RWPE2 (cell line): ENCODE results near the gene INPP5A.
"Not testable (repeated sequence)": the region's sequence is repeated elsewhere in the genome, so short reads cannot be mapped to it uniquely, and the experiment has no call there.

ENCODE experiments used
- ATAC-seq: fragments of 200-7000 bp; cut with Tn5 transposase; 3 replicates; pipeline ENCODE4 v1.9.1; 2021; ENCODE audit warnings: low read depth
- DNase-seq: peaks from one replicate; pipeline ENCODE4 v3.0.0-alpha.2; 2020; ENCODE audit warnings: low spot score
- H3K27ac ChIP-seq: fragments of 450-650 bp; 2 replicates; pipeline ENCODE4 v1.5.1; 2017; ENCODE audit warnings: mild to moderate bottlenecking; ENCODE audit not compliant: poor library complexity, severe bottlenecking
- H3K27me3 ChIP-seq: fragments of 250-450 bp; sonication (Bioruptor Pico); 2 replicates; pipeline ENCODE4 v1.5.1; 2021; ENCODE audit warnings: mild to moderate bottlenecking, moderate library complexity; ENCODE audit not compliant: insufficient read depth, poor library complexity, severe bottlenecking
- H3K36me3 ChIP-seq: fragments of 250-450 bp; sonication (Bioruptor Pico); 2 replicates; pipeline ENCODE4 v1.5.1; 2020; ENCODE audit warnings: low read depth, mild to moderate bottlenecking, moderate library complexity
- H3K4me1 ChIP-seq: fragments of 250-450 bp; sonication (Bioruptor Pico); 2 replicates; pipeline ENCODE4 v1.5.1; 2021; ENCODE audit warnings: mild to moderate bottlenecking, moderate library complexity; ENCODE audit not compliant: insufficient read depth, poor library complexity, severe bottlenecking
- H3K4me3 ChIP-seq: fragments of 250-450 bp; sonication (Bioruptor Pico); 2 replicates; pipeline ENCODE4 v1.5.1; 2021; ENCODE audit warnings: mild to moderate bottlenecking, moderate library complexity; ENCODE audit not compliant: severe bottlenecking
- H3K9me3 ChIP-seq: fragments of 250-450 bp; sonication (Bioruptor Pico); 2 replicates; pipeline ENCODE4 v1.5.1; 2021; ENCODE audit warnings: mild to moderate bottlenecking, moderate library complexity; ENCODE audit not compliant: severe bottlenecking
- TF ChIP-seq, protein P1 (sequence below): fragments of 450-650 bp; IDR thresholded peaks from one replicate; pipeline ENCODE4 v1.5.1; 2017; ENCODE audit warnings: mild to moderate bottlenecking, moderate library complexity; ENCODE audit not compliant: poor library complexity, severe bottlenecking

Gene INPP5A

DNA sequence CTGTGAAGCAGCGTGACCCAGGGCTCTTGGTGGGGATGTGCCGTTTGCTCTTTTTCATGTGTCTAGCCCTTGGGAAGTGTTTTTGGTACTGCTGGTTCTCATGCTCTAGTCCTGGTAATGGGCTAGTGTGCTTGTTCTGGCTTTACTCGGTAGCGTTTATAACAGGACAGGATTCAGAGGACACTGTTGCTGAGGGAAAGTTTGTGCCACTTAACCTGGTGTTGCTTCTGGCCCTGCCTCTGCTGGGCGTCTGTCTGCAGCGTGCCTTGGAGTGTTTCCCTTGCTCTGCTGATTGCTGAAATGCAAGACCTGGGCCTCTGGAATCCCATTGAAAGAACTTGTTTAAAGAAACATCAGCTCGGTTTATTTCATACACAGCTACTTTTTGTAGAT is 35.0 kb downstream of the INPP5A start:
- no peaks in the 10 kb centered on the region for H3K36me3 ChIP-seq
- TF ChIP-seq, protein P1, sequence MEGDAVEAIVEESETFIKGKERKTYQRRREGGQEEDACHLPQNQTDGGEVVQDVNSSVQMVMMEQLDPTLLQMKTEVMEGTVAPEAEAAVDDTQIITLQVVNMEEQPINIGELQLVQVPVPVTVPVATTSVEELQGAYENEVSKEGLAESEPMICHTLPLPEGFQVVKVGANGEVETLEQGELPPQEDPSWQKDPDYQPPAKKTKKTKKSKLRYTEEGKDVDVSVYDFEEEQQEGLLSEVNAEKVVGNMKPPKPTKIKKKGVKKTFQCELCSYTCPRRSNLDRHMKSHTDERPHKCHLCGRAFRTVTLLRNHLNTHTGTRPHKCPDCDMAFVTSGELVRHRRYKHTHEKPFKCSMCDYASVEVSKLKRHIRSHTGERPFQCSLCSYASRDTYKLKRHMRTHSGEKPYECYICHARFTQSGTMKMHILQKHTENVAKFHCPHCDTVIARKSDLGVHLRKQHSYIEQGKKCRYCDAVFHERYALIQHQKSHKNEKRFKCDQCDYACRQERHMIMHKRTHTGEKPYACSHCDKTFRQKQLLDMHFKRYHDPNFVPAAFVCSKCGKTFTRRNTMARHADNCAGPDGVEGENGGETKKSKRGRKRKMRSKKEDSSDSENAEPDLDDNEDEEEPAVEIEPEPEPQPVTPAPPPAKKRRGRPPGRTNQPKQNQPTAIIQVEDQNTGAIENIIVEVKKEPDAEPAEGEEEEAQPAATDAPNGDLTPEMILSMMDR = no peak
- no peaks in the 10 kb centered on the region for H3K27me3 ChIP-seq
- no peak for ATAC-seq
- peak overlapping the region; percentile 81 for H3K27ac ChIP-seq
- no peaks in the 10 kb centered on the region for H3K9me3 ChIP-seq
- H3K4me3 ChIP-seq = peak overlapping the region; percentile 14
- no peak for DNase-seq
- H3K4me1 ChIP-seq = peaks cover 23% of the 10 kb centered on the region

DNA sequence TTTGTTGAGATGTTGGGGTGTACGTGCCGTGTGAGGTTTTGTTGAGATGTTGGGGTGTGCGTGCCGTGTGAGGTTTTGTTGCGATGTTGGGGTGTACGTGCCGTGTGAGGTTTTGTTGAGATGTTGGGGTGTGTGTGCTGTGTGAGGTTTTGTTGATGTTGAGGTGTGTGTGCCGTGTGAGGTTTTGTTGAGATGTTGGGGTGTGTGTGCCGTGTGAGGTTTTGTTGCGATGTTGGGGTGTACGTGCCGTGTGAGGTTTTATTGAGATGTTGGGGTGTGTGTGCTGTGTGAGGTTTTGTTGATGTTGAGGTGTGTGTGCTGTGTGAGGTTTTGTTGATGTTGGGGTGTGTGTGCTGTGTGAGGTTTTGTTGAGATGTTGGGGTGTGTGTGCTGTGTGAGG is 35.4 kb downstream of the INPP5A start:
- DNase-seq, H3K4me3 ChIP-seq, H3K36me3 ChIP-seq, ATAC-seq, H3K27me3 ChIP-seq, H3K9me3 ChIP-seq: not testable (repeated sequence)
- H3K27ac ChIP-seq = peak overlapping the region; percentile 81
- H3K4me1 ChIP-seq = peaks cover 23% of the 10 kb centered on the region

DNA sequence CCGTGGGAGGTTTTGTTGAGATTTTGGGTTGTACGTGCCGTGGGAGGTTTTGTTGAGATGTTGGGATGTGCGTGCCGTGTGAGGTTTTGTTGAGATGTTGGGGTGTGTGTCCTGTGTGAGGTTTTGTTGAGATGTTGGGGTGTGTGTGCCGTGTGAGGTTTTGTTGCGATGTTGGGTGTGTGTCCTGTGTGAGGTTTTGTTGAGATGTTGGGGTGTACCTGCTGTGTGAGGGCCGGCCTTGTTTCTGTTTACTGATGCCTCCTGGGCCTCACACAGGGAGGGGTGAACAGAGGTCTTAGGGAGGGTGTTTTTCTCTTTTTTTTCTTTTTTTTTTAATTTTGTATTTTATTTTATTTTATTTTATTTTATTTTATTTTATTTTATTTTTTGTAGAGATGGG is 36.7 kb downstream of the INPP5A start:
- H3K4me3 ChIP-seq = no peak overlapping the region
- no peaks in the 10 kb centered on the region for H3K36me3 ChIP-seq
- no peak for DNase-seq
- no peak for ATAC-seq
- H3K27ac ChIP-seq = no peak overlapping the region
- H3K9me3 ChIP-seq = no peaks in the 10 kb centered on the region
- H3K4me1 ChIP-seq = peaks cover 23% of the 10 kb centered on the region
- TF ChIP-seq, protein P1 = no peak
- H3K27me3 ChIP-seq = no peaks in the 10 kb centered on the region

DNA sequence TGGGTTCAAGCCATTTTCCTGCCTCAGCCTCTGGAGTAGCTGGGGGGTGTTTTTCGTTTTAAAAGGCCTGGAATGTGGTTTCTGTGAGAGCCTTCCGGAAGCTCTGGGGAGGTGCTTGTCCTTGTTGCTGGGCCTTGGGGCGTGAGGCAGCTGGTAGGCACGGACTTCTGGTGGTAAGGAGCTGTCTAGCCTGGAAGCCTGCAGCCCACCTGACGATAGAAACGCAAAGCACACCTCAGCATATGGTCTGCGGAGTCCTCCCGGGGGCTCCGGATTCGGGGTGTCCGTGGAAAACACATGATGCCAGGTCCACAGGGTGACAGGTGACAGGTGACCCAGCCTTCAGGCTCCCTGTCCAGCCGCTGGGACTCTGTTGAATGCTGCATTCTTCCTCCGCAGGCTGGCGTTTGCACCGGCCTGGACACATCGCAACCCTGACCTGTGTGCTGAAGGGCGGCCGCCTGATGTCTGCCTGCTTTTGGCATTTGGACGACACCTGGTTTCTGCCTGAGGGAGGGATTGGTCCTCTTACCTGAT is 37.3 kb downstream of the INPP5A start:
- no peaks in the 10 kb centered on the region for H3K9me3 ChIP-seq
- peaks cover 23% of the 10 kb centered on the region for H3K4me1 ChIP-seq
- ATAC-seq (no peak), DNase-seq (no peak)
- peak overlapping the region; percentile 22 for H3K27ac ChIP-seq
- no peaks in the 10 kb centered on the region for H3K36me3 ChIP-seq
- TF ChIP-seq, protein P1 = no peak
- H3K27me3 ChIP-seq = no peaks in the 10 kb centered on the region
- no peak overlapping the region for H3K4me3 ChIP-seq

DNA sequence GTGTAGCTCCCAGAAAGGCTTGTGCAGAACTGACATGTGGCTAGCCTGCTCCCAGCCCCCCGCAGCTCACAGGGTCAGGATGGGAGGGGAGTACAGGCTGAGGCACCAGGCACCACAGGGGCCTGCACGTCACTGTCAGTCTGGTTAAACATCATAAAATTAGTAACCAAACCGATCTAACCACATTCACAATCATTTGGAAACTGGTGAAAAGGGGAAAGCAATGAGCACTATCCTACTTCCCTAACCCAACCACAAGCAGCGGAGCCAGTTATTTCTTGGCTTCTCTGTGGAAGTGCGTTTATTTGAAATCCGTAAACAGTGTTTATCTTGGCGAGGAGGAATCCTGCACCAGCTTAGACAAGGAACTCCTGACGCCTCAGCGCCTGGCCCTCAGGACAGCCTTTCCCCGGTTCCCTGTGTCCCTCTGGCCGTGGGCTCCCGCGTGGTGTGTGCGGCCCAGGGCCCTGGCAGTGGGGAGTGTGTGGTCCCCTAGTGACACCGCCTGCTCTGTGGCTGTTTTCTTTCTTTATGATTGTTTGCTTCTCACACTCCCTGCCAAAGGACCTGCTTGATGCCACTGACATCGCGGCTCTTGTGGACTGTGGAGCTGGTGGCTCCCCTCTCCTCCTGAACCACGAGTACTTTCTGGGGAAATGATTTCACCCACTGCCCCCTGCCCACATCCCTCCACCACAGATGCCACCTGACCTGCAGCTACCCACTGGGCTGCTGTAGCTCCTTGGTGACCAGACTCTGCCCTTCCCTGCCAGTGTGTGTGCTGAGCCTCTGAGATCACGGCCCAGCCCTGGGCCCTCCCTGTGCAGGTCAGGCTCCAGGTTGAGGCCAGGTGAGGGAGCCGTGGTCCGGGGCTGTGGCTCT is 38.0 kb downstream of the INPP5A start:
- ATAC-seq = no peak
- H3K4me1 ChIP-seq = peaks cover 23% of the 10 kb centered on the region
- no peaks in the 10 kb centered on the region for H3K27me3 ChIP-seq
- TF ChIP-seq, protein P1 = no peak
- peak overlapping the region; percentile 22 for H3K27ac ChIP-seq
- DNase-seq = no peak
- no peak overlapping the region for H3K4me3 ChIP-seq
- no peaks in the 10 kb centered on the region for H3K36me3 ChIP-seq
- H3K9me3 ChIP-seq = no peaks in the 10 kb centered on the region
